ENCODE data around the gene PCDH15. TPM values are rescaled to one million over a fixed set of nuclear protein-coding genes. Genes with fewer than 3 reads are reported as not detected.

PCDH15 gene
- total RNA-seq, 1 donor from 2014 or later, result 26.3 TPM

GRCh38 chr10:54796881-54797280 lies 4.2 kb downstream of the PCDH15 start:
- Mint-ChIP-seq H3K9me3 (no peaks in the 10 kb centered on the region), H3K4me3 (no peak overlapping the region), H3K27ac (no peak overlapping the region), H3K4me1 (peaks cover 15% of the 10 kb centered on the region), H3K27me3 (ENCODE audit: low read depth) (no peaks in the 10 kb centered on the region), H3K36me3 (no peaks in the 10 kb centered on the region)
- no peak for DNase-seq (ENCODE audit: low spot score in 2 of 2, unreplicated experiment in 2 of 2)
- TF ChIP-seq CTCF (IDR thresholded peaks at IDR 0.05; ENCODE audit: unreplicated experiment), result no peak

- peaks cover 3% of the 10 kb centered on the region for H3K9me3 Mint-ChIP-seq
- TF ChIP-seq CTCF (IDR thresholded peaks at IDR 0.05; ENCODE audit: unreplicated experiment), result no peak
- no peaks in the 10 kb centered on the region for H3K27me3 Mint-ChIP-seq (ENCODE audit: low read depth)
- no peaks in the 10 kb centered on the region for H3K36me3 Mint-ChIP-seq
- DNase-seq (ENCODE audit: low spot score in 2 of 2, unreplicated experiment in 2 of 2), result no peak
- H3K4me1 Mint-ChIP-seq, result no peaks in the 10 kb centered on the region
- no peak overlapping the region for H3K27ac Mint-ChIP-seq
- no peak overlapping the region for H3K4me3 Mint-ChIP-seq
These were observed 24.4 kb downstream of the PCDH15 start for GRCh38 chr10:54776622-54777021.

GRCh38 chr10:54772468-54773122 lies 28.4 kb downstream of the PCDH15 start:
- TF ChIP-seq CTCF (IDR thresholded peaks at IDR 0.05; ENCODE audit: unreplicated experiment), result no peak
- no peak for DNase-seq (ENCODE audit: low spot score in 2 of 2, unreplicated experiment in 2 of 2)
- no peak overlapping the region for H3K4me3 Mint-ChIP-seq

GRCh38 chr10:54769051-54769450 lies 32.0 kb downstream of the PCDH15 start:
- no peak for TF ChIP-seq CTCF (IDR thresholded peaks at IDR 0.05; ENCODE audit: unreplicated experiment)
- Mint-ChIP-seq H3K27me3 (ENCODE audit: low read depth) (no peaks in the 10 kb centered on the region), H3K36me3 (no peaks in the 10 kb centered on the region), H3K4me3 (no peak overlapping the region), H3K4me1 (no peaks in the 10 kb centered on the region), H3K27ac (no peak overlapping the region), H3K9me3 (no peaks in the 10 kb centered on the region)
- DNase-seq (ENCODE audit: low spot score in 2 of 2, unreplicated experiment in 2 of 2), result no peak

More at GRCh38 chr10:54772468-54773122, 28.4 kb downstream of the PCDH15 start:
- H3K4me1 Mint-ChIP-seq, result no peaks in the 10 kb centered on the region
- H3K36me3 Mint-ChIP-seq, result no peaks in the 10 kb centered on the region
- no peaks in the 10 kb centered on the region for H3K27me3 Mint-ChIP-seq (ENCODE audit: low read depth)
- peaks cover 3% of the 10 kb centered on the region for H3K9me3 Mint-ChIP-seq
- H3K27ac Mint-ChIP-seq, result no peak overlapping the region

GRCh38 chr10:54758791-54759190 lies 42.2 kb downstream of the PCDH15 start:
- no peak overlapping the region for H3K27ac Mint-ChIP-seq
- peaks cover 13% of the 10 kb centered on the region for H3K4me1 Mint-ChIP-seq
- no peak for TF ChIP-seq CTCF (IDR thresholded peaks at IDR 0.05; ENCODE audit: unreplicated experiment)
- H3K27me3 Mint-ChIP-seq (ENCODE audit: low read depth), result no peaks in the 10 kb centered on the region
- no peaks in the 10 kb centered on the region for H3K36me3 Mint-ChIP-seq
- H3K4me3 Mint-ChIP-seq, result no peak overlapping the region
- H3K9me3 Mint-ChIP-seq, result no peaks in the 10 kb centered on the region
- no peak for DNase-seq (ENCODE audit: low spot score in 2 of 2, unreplicated experiment in 2 of 2)
